ENCODE results near the gene ZNF580.
A peak's percentile ranks its signal among the peaks of the same experiment; 100 is the strongest.

Gene ZNF580

DNA sequence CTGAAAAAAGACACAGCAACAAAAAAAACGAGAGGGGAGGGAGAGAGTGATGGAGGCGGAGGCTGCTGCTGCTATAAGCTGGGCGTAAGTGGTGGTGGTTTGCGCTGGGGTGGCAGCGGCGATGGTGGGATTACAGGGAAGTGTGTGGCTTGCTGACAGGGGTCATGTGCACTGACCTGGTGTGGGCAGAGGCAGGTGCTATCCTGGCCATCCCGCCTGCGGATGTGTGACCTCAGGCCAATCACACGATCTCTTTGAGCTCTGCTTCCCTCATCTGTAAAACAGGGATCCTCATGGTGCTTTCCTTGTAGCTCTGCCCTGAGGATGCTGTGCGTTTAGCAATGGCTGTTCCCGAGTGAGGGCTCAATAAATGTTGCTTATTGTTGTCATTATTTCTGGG, 3.3 kb upstream of the ZNF580 start:
- Histone ChIP-seq H3K9me3 (no peaks in the 10 kb centered on the region), H3K4me3 (ENCODE audit: low read depth in 1 of 2, low read length in 1 of 2) (no peak overlapping the region), H3K27me3 (peaks cover 29% of the 10 kb centered on the region), H3K27ac (no peak overlapping the region), H3K36me3 (peaks cover 7% of the 10 kb centered on the region), H3K4me1 (ENCODE audit: control insufficient read depth in 1 of 2, insufficient read depth in 1 of 2, low read depth in 1 of 2, low read length in 1 of 2) (peaks cover 50 to 63% of the 10 kb centered on the region in 2 experiments)
- TF ChIP-seq, protein P1, sequence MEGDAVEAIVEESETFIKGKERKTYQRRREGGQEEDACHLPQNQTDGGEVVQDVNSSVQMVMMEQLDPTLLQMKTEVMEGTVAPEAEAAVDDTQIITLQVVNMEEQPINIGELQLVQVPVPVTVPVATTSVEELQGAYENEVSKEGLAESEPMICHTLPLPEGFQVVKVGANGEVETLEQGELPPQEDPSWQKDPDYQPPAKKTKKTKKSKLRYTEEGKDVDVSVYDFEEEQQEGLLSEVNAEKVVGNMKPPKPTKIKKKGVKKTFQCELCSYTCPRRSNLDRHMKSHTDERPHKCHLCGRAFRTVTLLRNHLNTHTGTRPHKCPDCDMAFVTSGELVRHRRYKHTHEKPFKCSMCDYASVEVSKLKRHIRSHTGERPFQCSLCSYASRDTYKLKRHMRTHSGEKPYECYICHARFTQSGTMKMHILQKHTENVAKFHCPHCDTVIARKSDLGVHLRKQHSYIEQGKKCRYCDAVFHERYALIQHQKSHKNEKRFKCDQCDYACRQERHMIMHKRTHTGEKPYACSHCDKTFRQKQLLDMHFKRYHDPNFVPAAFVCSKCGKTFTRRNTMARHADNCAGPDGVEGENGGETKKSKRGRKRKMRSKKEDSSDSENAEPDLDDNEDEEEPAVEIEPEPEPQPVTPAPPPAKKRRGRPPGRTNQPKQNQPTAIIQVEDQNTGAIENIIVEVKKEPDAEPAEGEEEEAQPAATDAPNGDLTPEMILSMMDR (IDR thresholded peaks at IDR 0.05) = no peak

DNA sequence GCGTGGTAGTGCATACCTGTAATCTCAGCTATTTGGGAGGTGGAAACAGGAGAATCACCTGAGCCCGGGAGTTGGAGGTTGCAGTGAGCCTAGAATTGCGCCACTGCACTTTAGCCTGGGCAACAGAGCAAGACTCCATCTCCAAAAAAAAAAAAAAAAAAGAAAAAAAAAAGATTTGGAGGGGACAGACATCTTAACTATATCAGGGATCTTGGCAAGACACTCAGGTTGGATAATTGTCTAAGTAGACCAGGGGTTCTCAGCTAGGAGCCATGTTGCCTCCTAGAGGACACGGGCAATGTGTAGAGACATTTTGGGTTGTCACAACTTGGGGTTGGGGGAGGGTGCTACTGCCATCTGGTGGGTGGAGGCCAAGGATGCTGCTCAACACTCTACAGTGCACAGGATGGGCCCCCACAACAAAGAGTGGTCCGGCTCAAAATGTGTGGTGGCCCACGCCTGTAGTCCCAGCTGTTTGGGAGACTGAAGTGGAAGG, 1.9 kb upstream of the ZNF580 start:
- H3K9me3 ChIP-seq = no peaks in the 10 kb centered on the region
- peaks cover 59 to 69% of the 10 kb centered on the region in 2 experiments for H3K4me1 ChIP-seq (ENCODE audit: control insufficient read depth in 1 of 2, insufficient read depth in 1 of 2, low read depth in 1 of 2, low read length in 1 of 2)
- TF ChIP-seq, protein P1 (IDR thresholded peaks at IDR 0.05) = peak; percentile 28
- no peak overlapping the region for H3K27ac ChIP-seq
- H3K4me3 ChIP-seq (ENCODE audit: low read depth in 1 of 2, low read length in 1 of 2) = no peak overlapping the region
- H3K27me3 ChIP-seq = peaks cover 36% of the 10 kb centered on the region
- H3K36me3 ChIP-seq = peaks cover 7% of the 10 kb centered on the region

DNA sequence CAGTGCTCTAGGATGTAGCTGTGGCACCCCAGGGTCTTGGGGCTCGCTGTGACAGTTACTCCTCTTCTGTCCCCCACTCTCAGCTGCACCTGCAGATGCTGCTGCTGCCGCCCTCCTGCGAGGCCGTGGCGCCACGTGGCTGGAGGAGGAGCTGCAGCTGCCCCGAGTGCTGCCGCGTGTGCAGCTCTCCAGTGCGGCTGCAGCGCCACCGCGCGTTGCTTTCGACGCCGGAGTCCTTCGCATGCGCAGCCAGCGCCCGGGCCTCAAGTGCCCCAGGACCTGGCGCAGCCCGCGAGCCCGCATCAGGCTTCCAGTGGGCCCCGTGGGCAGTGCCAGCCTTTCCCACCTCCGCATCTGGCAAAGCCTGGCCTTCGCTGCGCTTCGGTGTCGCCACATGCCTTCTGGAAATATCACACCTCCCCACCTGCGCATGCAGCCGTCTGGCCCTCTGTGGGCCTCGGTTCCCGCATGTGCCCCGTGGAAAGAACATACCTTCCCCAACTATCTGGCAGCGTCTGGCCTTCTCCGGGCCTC, 692 bp upstream of the ZNF580 start:
- H3K27ac ChIP-seq = peak overlapping the region; percentile 83
- TF ChIP-seq, protein P1 (IDR thresholded peaks at IDR 0.05) = peak; percentile 24
- H3K9me3 ChIP-seq = no peaks in the 10 kb centered on the region
- peaks cover 15% of the 10 kb centered on the region for H3K36me3 ChIP-seq
- H3K4me3 ChIP-seq (ENCODE audit: low read depth in 1 of 2, low read length in 1 of 2) = peak overlapping the region; percentile 73 to 96
- H3K27me3 ChIP-seq = peaks cover 36% of the 10 kb centered on the region
- H3K4me1 ChIP-seq (ENCODE audit: control insufficient read depth in 1 of 2, insufficient read depth in 1 of 2, low read depth in 1 of 2, low read length in 1 of 2) = peaks cover 60 to 73% of the 10 kb centered on the region in 2 experiments

DNA sequence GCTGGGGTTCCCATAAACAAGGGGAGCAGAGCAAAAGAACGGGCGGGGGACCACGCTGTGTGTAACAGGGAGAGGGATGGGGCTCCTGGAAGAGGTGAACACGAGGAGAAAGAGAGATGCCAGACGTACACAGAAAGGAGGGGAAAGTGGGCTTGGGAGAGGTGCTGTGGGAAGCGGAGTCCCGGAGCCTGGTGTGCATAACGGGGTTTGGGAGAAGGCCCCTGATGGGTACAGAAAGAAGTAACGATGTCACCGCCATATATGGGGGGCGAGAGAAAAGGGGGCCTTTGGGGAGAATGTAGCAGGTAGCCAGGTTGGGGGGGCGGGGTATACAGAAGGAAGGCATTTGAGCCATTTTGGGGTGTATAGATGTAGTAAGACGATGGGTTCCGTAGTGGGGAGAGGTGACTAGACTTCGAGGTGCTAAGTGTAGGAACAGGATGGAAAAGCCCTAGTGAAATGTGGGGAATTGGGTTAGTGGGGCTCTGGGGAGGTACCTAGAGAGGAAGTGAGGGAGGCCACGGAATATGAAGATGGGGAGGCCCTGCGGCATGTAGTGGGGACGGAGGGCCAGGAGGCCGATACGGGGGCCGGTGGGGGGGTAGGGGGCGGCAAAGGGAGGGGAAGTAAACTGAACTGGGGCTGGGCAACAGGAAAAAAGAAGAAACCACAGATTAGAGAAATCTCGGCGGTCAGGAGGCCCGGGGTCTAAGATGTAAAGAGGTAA, 787 bp downstream of the ZNF580 start:
- Histone ChIP-seq H3K9me3 (no peaks in the 10 kb centered on the region), H3K27me3 (peaks cover 36% of the 10 kb centered on the region), H3K36me3 (peaks cover 21% of the 10 kb centered on the region), H3K27ac (peak overlapping the region; percentile 83), H3K4me1 (ENCODE audit: control insufficient read depth in 1 of 2, insufficient read depth in 1 of 2, low read depth in 1 of 2, low read length in 1 of 2) (peaks cover 45 to 58% of the 10 kb centered on the region in 2 experiments), H3K4me3 (ENCODE audit: low read depth in 1 of 2, low read length in 1 of 2) (peak overlapping the region; percentile 73 to 96)
- TF ChIP-seq, protein P1 (IDR thresholded peaks at IDR 0.05) = no peak

DNA sequence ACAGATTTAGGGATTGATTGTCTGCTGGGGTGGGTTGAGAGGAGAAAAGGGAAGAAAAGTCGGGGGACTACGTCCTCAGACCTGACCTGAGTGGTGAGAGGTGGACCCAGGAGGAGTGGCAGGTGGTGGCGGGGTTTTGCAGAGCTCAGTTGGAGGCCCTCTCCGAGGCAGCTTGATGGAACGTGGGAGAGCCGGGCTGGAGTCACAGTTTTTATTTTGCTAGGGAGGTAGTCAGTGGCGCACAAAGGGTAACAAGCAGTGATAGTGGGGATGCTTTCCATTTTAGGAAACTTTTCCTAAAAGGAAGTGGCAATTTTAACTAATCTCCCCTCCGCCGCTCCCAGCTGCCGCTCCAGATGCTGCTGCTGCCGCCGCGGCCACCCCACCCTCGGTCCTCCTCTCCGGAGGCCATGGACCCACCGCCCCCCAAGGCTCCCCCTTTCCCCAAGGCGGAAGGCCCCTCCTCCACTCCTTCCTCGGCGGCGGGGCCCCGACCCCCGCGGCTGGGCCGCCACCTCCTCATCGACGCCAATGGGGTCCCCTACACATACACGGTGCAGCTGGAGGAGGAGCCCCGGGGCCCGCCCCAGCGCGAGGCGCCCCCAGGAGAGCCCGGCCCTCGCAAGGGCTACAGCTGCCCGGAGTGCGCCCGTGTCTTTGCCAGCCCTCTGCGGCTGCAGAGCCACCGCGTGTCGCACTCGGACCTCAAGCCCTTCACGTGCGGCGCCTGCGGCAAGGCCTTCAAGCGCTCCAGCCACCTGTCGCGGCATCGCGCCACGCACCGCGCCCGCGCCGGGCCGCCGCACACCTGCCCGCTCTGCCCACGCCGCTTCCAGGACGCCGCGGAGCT, 1.6 kb downstream of the ZNF580 start:
- Histone ChIP-seq H3K9me3 (no peaks in the 10 kb centered on the region), H3K27ac (peak overlapping the region; percentile 83), H3K4me1 (ENCODE audit: control insufficient read depth in 1 of 2, insufficient read depth in 1 of 2, low read depth in 1 of 2, low read length in 1 of 2) (peaks cover 46 to 57% of the 10 kb centered on the region in 2 experiments), H3K4me3 (ENCODE audit: low read depth in 1 of 2, low read length in 1 of 2) (peak overlapping the region; percentile 73 to 96), H3K36me3 (peaks cover 21% of the 10 kb centered on the region), H3K27me3 (peaks cover 38% of the 10 kb centered on the region)
- TF ChIP-seq, protein P1 (IDR thresholded peaks at IDR 0.05) = no peak

Measured in neutrophil (primary cell).